SH-SY5Y (cell line): Measurements from ENCODE around the gene LIN37.

ENCODE experiments used
- GATA2 ChIP-seq: IDR thresholded peaks from 2 replicates; pipeline ENCODE4 v1.6.1; 2011; ENCODE audit warnings: mild to moderate bottlenecking, low read depth, low read length
- GATA3 ChIP-seq: IDR thresholded peaks from 2 replicates; pipeline ENCODE4 v1.6.1; 2011; ENCODE audit warnings: low read depth, mild to moderate bottlenecking, low read length, moderate library complexity

DNA sequence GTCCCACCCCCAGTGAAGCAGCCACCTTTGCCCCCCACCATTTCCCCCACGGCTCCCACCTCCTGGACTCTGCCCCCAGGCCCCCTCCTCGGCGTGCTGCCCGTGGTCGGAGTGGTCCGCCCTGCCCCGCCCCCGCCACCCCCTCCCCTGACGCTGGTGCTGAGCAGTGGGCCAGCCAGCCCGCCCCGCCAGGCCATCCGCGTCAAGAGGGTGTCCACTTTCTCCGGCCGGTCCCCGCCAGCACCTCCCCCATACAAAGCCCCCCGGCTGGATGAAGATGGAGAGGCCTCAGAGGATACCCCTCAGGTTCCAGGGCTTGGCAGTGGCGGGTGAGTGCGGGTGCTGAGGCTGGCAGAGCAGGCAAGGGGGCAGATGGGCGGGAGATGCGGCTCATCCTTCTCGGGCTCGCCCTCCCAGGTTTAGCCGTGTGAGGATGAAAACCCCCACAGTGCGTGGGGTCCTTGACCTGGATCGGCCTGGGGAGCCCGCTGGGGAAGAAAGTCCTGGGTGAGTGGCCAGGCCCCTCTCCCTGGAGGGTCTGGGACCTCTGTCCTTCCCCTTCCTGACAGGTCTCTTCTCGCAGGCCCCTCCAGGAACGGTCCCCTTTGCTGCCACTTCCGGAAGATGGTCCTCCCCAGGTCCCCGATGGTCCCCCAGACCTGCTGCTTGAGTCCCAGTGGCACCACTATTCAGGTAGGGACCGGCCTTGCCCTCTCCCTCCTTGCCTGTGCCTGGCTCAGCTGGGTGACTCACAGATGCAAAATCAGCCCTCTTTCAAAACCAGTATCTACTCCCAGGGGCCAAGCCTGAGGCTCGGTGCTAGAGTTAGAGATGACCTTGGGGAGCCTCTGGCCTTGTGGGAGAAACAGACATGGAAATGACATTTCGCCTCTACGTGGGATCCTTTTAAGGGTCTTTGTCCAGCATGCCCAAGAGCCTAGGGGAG lies 14.9 kb upstream of the LIN37 start:
- no peak for TF ChIP-seq GATA2
- TF ChIP-seq GATA3 = no peak
